GM18519 (cell line): ENCODE results near the gene CELF2.

Experiments
- ATAC-seq: cut with Tn5 transposase; IDR thresholded peaks from one replicate; pipeline ENCODE4 v1.9.1; 2021; ENCODE audit warnings: mild to moderate bottlenecking, moderate library complexity; ENCODE audit not compliant: unreplicated experiment, low FRiP score

CELF2 gene

GRCh38 chr10:11020548-11020942, 2.9 kb downstream of the CELF2 start:
- ATAC-seq = no peak

GRCh38 chr10:11022213-11022612, 4.5 kb downstream of the CELF2 start:
- ATAC-seq = no peak

- no peak for ATAC-seq
Measured at GRCh38 chr10:11023009-11023953, 5.6 kb downstream of the CELF2 start.

- no peak for ATAC-seq
Measured at GRCh38 chr10:11024596-11024995, 6.9 kb downstream of the CELF2 start.

GRCh38 chr10:11025978-11026377, 8.3 kb downstream of the CELF2 start:
- ATAC-seq = no peak

- ATAC-seq = no peak
Measured at GRCh38 chr10:11026773-11027172, 9.1 kb downstream of the CELF2 start.

- ATAC-seq = no peak
Measured at GRCh38 chr10:11034762-11035161, 17.1 kb downstream of the CELF2 start.

GRCh38 chr10:11035301-11035991, 17.8 kb downstream of the CELF2 start:
- ATAC-seq = no peak

- ATAC-seq = no peak
Measured at GRCh38 chr10:11036424-11037011, 18.8 kb downstream of the CELF2 start.

GRCh38 chr10:11037991-11038390, 20.3 kb downstream of the CELF2 start:
- no peak for ATAC-seq

GRCh38 chr10:11042357-11042756, 24.7 kb downstream of the CELF2 start:
- no peak for ATAC-seq

GRCh38 chr10:11043039-11043438, 25.4 kb downstream of the CELF2 start:
- ATAC-seq = no peak

- no peak for ATAC-seq
Measured at GRCh38 chr10:11043446-11044127, 25.9 kb downstream of the CELF2 start.

GRCh38 chr10:11045487-11045886, 27.8 kb downstream of the CELF2 start:
- no peak for ATAC-seq

- no peak for ATAC-seq
Measured at GRCh38 chr10:11045995-11046775, 28.5 kb downstream of the CELF2 start.

GRCh38 chr10:11046776-11047160, 29.1 kb downstream of the CELF2 start:
- no peak for ATAC-seq

GRCh38 chr10:11048707-11049278, 31.1 kb downstream of the CELF2 start:
- ATAC-seq = no peak

- ATAC-seq = no peak
Measured at GRCh38 chr10:11049806-11050205, 32.1 kb downstream of the CELF2 start.
